ENCODE data around the gene FOXP3. TPM values are rescaled to one million over a fixed set of nuclear protein-coding genes. Genes with fewer than 3 reads are reported as not detected.

FOXP3 gene
- total and polyA plus RNA-seq, 11 donors = 0.11 to 1.4 TPM; not detected in 9

GRCh38 chrX:49292400-49293362, 28.2 kb upstream of the FOXP3 start:
- H3K27ac ChIP-seq = no peak overlapping the region
- peak in 1 of 4 donors; percentile 32 for ATAC-seq
- peaks cover 0 to 7% (median 0%) of the 10 kb centered on the region in 12 donors for H3K4me1 ChIP-seq
- H3K4me3 ChIP-seq = no peak overlapping the region
- H3K36me3 ChIP-seq = no peaks in the 10 kb centered on the region
- H3K27me3 ChIP-seq = no peaks in the 10 kb centered on the region
- intact Hi-C loops (cut with DNase I) = loop anchor here in 4 of 10 donors (5.0 to 10.0 kb wide), 3 partner anchors 455 to 462 kb away; no protein-coding TSS in a partner anchor
- H3K9me3 ChIP-seq = no peaks in the 10 kb centered on the region
- 72 to 85% (median 82%) methylated on average over 12 to 17 of the region's 17 CpGs for WGBS, 4 donors
- no peak for DNase-seq
- TF ChIP-seq POLR2A (IDR thresholded peaks at IDR 0.05) = no peak
- no peak for TF ChIP-seq CTCF (IDR thresholded peaks at IDR 0.05)

GRCh38 chrX:49291615-49292337, 27.3 kb upstream of the FOXP3 start:
- DNase-seq (peak in 2 of 5 donors; percentile 46 to 50), ATAC-seq (peak in 3 of 4 donors; percentile 56 to 80 (median 66))
- no peak overlapping the region for H3K4me3 ChIP-seq
- no peaks in the 10 kb centered on the region for H3K27me3 ChIP-seq
- WGBS, 4 donors = 17 to 37% (median 28%) methylated on average over 11 of the region's 11 CpGs
- peaks cover 0 to 7% (median 0%) of the 10 kb centered on the region in 12 donors for H3K4me1 ChIP-seq
- no peaks in the 10 kb centered on the region for H3K9me3 ChIP-seq
- H3K27ac ChIP-seq = no peak overlapping the region
- intact Hi-C loops (cut with DNase I) = loop anchor here in 4 of 10 donors (5.0 to 10.0 kb wide), 3 partner anchors 456 to 463 kb away; no protein-coding TSS in a partner anchor
- H3K36me3 ChIP-seq = no peaks in the 10 kb centered on the region
- TF ChIP-seq CTCF (IDR thresholded peaks at IDR 0.05) (peak; percentile 40 to 63 (median 54)), POLR2A (IDR thresholded peaks at IDR 0.05) (no peak)

GRCh38 chrX:49290215-49290614, 25.7 kb upstream of the FOXP3 start:
- TF ChIP-seq CTCF (IDR thresholded peaks at IDR 0.05) (no peak), POLR2A (IDR thresholded peaks at IDR 0.05) (no peak)
- Histone ChIP-seq H3K36me3 (peaks cover 0 to 6% (median 0%) of the 10 kb centered on the region in 9 donors), H3K27ac (no peak overlapping the region), H3K4me3 (no peak overlapping the region), H3K27me3 (peaks cover 0 to 6% (median 0%) of the 10 kb centered on the region in 9 donors), H3K4me1 (peaks cover 0 to 7% (median 0%) of the 10 kb centered on the region in 12 donors), H3K9me3 (no peaks in the 10 kb centered on the region)
- 66 to 78% (median 68%) methylated on average over 7 of the region's 7 CpGs for WGBS, 4 donors
- no peak for DNase-seq
- intact Hi-C loops (cut with DNase I) = loop anchor here in 4 of 10 donors (5.0 to 10.0 kb wide), 3 partner anchors 457 to 465 kb away; no protein-coding TSS in a partner anchor
- no peak for ATAC-seq
